Measurements from ENCODE around the gene CD180. TPM values are rescaled to one million over a fixed set of nuclear protein-coding genes. Genes with fewer than 3 reads are reported as not detected.

The CD180 gene
- total and polyA plus RNA-seq, 9 of the 15 experiments (the other 6 are each of a cell fraction or from before 2014, with no cell fraction given), result 0.01 to 0.07 TPM; not detected in 7

GRCh38 chr5:67146981-67147380, 49.6 kb downstream of the CD180 start:
- peaks cover 31% of the 10 kb centered on the region; the same call in 2 of the 3 replicates for H3K36me3 ChIP-seq (ENCODE audit: control insufficient read depth, insufficient read depth, low read length)
- H2AFZ ChIP-seq (ENCODE audit: low read depth, low read length), result no peak overlapping the region
- ATAC-seq (no peak), FAIRE-seq (no peak), DNase-seq (ENCODE audit: extremely low read depth in 1 of 4, low spot score in 3 of 4) (no peak)
- no peaks in the 10 kb centered on the region for H4K20me1 ChIP-seq (replicated peaks; ENCODE audit: control insufficient read depth, insufficient read depth, low read length)
- no peak for TF ChIP-seq ZNF165 (CRISPR knock-in tag; IDR thresholded peaks at IDR 0.05; ENCODE audit: borderline replicate concordance)
- TF ChIP-seq ETS2 (tag; IDR thresholded peaks at IDR 0.05; ENCODE audit: borderline replicate concordance, poor library complexity, severe bottlenecking), result no peak
- TF ChIP-seq ARID1B (IDR thresholded peaks at IDR 0.05), result no peak
- no peak for TF ChIP-seq MEF2A (IDR thresholded peaks at IDR 0.05; ENCODE audit: control insufficient read depth, low read depth, low read length)
- no peak for TF ChIP-seq BRCA1 (IDR thresholded peaks at IDR 0.05)
- TF ChIP-seq BRCA1 (CRISPR knock-in tag; IDR thresholded peaks at IDR 0.05), result no peak
- TF ChIP-seq U2AF1 (optimal IDR thresholded peaks at IDR 0.05; ENCODE audit: low read depth, low read length), result no peak
- no peak for TF ChIP-seq NELFE (IDR thresholded peaks at IDR 0.05; ENCODE audit: insufficient read depth, insufficient read length)
- no peak for TF ChIP-seq PHTF2 (CRISPR knock-in tag; IDR thresholded peaks at IDR 0.05)
- TF ChIP-seq CLOCK (CRISPR knock-in tag; IDR thresholded peaks at IDR 0.05; ENCODE audit: borderline replicate concordance), result no peak
- TF ChIP-seq SRSF3 (IDR thresholded peaks at IDR 0.05; ENCODE audit: insufficient read depth, low read length), result no peak
- TF ChIP-seq ZBED1 (IDR thresholded peaks at IDR 0.05), result no peak
- TF ChIP-seq TOE1 (IDR thresholded peaks at IDR 0.05; ENCODE audit: borderline replicate concordance), result no peak
- TF ChIP-seq TOE1 (CRISPR knock-in tag; IDR thresholded peaks at IDR 0.05; ENCODE audit: borderline replicate concordance, low read depth), result no peak
- ChIA-PET POLR2A (no interaction called here), CTCF (ENCODE audit: low intra/inter-chr PET ratio) (no interaction called here)
- BruUV-seq (replicated peaks), result no TSS peak
- WGBS (ENCODE audit: insufficient coverage, low coverage, missing lambda C conversion rate), result 62% methylated on average over 4 of the region's 4 CpGs
- H3K9ac ChIP-seq (ENCODE audit: insufficient read depth in 1 of 2, low read depth in 2 of 2, low read length in 2 of 2), result no peak overlapping the region
- H3K9me1 ChIP-seq (ENCODE audit: control insufficient read depth, insufficient read depth, low read length), result no peaks in the 10 kb centered on the region
- no peak overlapping the region for H3K4me2 ChIP-seq (ENCODE audit: insufficient read depth, low read length)
- no peak overlapping the region for H3K27ac ChIP-seq (ENCODE audit: extremely low read depth, low read depth, low read length)
- no peaks in the 10 kb centered on the region for H3K27me3 ChIP-seq (ENCODE audit: control insufficient read depth in 2 of 2, insufficient read depth in 2 of 2, low read length in 2 of 2)
- H3K4me1 ChIP-seq (replicated peaks in 1 of 2; ENCODE audit: control insufficient read depth in 2 of 2, insufficient read depth in 2 of 2, low read length in 2 of 2), result peaks cover 0 to 6% of the 10 kb centered on the region in 2 experiments; a peak in 2 of 5 replicates
- H3K9me3 ChIP-seq (replicated peaks; ENCODE audit: control insufficient read depth, insufficient read depth, low read depth, low read length), result no peaks in the 10 kb centered on the region
- H3K4me3 ChIP-seq, result no peak overlapping the region
- intact Hi-C loops (cut with micrococcal nuclease) (no loop called here), in situ Hi-C loops (cut with MboI) (loop anchor here (10.0 kb wide), 1 partner anchor 152 kb away; no protein-coding TSS in a partner anchor)
- no peaks in the 10 kb centered on the region for H3K79me2 ChIP-seq (ENCODE audit: control insufficient read depth, insufficient read depth, low read length)

All from K562 (cell line).